T follicular helper cell (primary cell): ENCODE data around the gene FBXL20.

Experiments
- DNase-seq: peaks from one replicate; pipeline ENCODE4 v3.0.0-alpha.2; 2020; ENCODE audit warnings: low read depth

FBXL20 gene

DNA sequence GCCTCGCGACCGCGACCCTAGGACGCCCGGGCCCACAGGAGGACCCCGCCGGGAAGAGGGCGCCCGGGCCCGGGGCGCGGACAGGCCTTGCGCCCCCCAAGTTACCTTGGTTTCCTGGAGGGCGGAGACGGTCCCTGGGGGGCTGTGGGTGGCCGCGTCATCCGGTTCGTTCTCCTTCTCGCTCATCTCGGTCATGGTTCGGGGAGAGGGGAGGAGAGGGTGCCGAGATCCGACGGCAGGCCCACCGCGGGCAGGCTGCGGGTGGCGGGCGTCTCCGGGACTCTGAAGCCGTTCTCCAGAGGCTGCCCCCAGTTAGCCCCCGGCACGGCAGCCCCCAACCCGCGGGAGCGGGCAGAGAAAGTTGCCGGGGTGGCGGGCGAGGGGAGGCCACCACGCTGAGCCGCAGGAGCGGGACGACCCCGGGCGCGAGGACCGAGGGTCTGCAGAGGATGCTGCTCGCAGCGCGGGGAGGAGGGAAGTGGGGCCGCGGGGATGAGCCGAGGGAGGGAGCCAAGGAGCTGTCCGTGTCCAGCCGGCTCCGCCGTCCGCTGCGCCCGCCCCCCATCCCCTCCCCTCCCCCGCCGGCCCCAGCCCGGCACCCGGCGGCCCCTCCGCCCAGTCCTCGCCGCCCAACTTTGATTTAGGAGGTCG, 176.0 kb downstream of the FBXL20 start, which contains the start of gene STAC2:
STAC2 (minus strand) TSS at position 638 of the 651 bp plus-strand sequence; CDS start at position 195, 443 bp downstream.
- no peak for DNase-seq

DNA sequence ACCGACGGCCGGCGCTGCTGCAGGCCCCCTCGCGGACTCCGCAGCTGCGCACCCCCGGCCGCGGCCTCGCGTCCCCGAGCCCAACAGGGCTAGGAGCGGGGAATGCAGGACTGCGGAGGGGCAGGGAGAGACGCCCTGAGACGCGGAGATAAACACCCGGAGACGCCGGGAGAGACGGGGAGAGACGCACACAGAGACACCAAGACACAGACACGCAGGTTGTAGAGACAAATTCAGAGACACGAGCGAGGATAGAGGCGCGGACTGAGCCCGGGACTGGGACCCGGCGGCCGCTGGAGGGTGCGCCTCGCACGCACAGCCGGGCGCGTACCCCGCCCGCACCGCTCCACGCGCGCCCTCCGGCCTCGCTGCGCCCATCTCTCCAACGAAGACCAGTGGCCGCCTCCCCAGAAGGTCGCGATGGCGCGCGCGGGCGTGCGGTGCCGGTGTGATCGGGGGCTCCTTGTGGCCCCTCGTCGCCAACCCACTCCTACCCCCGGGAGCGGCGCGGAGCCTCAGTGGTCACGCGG, 176.6 kb downstream of the FBXL20 start:
- no peak for DNase-seq

DNA sequence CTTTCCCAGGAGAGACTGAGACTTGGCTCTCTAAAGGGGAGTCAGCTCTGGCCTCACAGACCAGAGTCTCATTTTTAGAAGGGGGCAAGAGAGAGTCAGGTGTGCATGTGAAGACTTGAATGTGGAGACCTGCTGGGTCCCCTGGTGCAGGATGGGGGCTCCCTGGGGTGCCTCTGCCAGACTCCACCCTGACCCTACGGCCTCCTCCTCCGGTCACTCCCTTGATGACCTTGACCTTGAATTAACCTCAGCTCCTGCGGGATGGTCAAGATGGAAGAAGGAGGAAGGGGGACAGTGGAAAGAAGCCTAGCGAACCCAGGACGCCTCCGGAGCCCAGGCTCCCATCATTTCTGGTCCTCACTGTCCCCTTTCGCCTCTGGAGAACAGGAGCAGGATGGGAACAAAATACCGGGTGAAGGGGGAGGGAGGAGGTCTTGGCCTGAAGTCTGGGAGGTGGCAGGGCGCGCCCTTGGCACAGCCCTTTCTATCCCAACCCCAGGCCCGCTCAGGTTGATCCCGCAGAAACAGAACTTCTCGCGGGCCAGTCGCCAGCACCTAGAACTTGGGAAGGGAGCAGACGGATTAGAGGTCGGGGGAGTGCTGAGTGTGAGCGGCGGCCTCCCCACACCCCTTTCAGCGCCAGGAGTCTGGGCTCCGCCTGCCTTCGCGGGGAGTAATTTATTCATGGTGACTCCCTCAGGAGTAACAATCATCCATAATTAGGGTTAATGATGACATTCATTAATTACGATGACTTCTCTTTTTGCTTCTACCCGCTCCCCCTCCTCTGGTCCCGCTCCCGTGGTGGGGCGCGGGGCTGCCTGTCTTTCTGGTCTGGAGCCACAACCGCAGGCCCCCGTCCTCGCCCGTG, 177.3 kb downstream of the FBXL20 start:
- no peak for DNase-seq

DNA sequence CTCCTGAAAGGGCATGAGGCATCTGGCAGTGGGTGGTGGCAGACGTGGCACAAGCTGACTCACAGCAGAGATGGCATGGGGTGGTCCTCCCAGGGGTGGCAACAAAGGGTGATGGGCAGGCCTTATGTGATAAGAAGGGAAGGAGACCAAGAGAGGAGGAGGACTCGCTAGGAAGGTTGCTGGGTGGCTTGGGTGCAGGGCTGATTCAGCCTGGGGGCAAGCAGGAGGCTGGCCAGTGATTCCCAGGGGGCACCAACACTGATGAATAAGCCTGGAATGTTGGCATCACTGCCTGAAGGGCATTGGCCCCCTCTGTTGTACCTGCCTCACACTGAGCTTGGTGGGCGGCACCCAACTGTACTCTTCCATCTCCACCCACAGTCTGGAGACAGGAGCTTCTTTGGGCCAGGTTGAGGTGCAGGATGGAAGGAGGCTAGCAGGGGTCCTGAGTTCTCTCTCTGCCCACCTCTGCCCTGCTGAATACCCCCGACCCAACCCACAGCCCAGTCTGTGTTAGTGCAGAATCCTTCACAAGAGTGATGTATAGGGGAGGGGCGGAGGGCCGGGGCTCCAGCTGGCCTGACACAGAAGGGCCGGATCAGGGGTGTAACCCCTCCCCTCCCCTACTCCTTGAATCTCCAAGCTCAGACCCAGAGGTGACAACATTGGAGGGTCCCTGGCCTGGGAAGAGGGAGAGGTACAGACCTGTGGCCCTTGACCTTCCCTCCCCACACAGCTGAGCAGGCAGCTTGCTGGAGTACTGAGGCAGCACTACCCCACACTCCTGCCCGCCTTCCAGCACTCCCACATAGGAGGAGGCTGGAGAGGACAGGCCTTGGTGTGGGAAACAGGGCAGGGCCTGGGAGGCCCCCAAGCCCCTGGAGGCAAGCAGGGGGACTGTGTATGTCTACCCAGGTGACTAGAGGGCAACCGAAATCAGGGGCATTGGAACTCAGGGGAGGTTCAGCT, 178.3 kb downstream of the FBXL20 start:
- no peak for DNase-seq

DNA sequence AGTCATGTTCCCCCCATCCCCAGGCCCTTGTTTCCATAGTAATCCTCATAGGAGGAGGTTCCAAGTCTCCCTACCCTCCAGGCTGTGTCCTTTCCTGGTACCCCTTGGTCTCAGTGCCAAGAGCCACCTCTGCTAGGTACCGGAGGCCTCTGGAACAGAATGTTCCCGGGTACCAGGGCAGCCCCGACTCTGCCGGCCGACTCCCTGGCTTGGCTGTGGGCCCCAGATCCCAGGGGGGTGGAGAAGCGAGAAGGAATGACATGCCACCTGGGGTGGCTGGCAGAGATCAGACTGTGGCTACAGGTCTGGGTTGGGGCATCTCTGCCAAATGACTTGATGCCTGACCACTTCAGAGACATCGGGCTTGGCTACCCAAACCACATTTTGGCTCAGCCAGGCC, 179.3 kb downstream of the FBXL20 start:
- DNase-seq, result no peak

DNA sequence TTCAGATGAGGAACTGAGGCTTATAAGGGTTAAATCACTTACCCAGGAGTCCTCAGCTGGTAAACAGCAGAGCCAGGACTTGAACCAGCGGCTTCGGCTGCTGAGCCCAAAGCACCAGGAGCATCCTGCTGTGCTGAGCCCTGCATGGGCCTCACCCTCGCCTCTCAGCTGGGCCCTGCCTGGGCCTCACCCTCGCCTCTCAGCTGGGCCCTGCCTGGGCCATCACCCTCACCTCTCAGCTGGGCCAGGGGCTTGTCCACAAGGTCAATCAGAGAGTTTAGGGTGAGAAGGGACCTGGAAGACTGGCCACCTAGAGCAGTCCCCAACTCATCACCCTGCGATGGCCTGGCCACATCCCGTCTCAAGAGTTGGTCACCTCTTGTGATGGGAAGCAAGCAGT, 179.9 kb downstream of the FBXL20 start:
- no peak for DNase-seq

DNA sequence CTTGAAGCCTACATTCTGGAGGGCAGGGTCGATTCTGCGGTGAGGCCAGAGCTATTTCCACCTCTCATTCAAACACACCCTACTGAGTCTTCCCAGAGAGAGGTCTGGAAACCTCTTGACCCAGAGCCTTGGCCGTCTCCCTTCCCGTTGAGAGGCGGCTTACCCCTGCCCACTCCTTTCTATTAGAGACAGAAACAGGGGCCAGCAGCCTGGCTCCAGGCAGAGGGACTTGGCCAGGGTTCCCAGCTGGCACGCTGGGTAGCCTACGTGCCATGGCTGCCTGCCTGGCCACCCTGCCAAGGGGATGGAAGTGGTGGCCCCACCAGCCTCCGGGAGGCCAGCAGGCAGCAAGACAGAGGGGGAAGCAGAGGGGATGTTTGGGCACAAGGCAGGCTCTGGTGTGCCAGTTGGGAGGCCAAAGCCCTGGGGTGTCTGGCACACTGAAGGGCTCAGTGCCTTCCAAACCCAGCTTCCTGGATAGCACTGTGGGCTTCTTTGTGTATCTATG, 181.7 kb downstream of the FBXL20 start:
- DNase-seq, result no peak

DNA sequence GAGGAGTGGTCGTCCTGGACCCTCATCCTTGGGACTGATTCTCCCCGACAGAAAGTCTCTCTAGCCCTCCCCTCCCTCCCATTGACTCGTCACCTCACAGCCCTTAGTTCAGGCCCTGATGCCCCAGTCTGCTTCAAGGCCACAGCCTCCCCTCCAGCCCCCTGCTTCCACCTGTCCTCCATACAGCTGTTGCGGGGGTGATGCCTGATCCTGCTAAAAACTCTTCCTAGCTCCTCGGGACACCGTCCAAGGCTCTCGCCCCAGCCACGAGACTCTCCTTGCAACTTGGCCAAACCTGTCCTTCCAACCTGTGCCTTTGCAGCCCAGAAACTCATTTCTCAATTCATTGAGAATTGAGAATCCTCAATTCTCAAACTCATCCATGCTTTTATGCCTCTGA, 182.5 kb downstream of the FBXL20 start:
- DNase-seq, result no peak

DNA sequence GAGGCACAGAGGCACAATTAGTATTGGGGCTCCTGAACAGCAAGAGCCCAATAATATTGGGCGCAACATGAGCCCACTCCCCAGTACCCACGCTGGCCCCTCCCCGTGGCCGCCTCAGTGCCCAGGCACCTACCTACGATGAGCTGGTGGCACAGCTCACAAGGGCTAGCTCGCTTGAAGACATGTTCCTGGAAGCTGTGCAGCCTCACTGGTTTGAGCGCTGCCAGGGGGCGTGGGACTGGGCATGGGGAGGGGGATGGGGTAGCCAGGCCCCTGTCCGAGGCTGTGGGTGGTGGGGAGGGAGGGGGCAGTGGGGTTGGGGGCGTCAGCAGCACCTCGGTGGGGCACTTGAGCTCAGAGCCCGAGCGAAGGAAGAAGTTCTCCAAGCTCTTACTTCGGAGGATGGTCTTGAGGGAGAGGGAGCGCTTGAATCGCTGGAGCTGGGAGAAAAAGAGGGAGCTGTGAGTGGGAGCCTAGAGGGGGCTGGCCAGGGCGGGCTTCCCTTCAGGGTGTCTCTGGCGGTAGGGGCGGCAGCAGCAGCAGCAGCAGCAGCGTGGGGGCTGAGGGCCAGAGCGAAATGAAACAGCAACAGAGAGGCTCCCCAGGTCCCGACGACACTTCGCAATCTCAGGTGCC, 183.6 kb downstream of the FBXL20 start:
- no peak for DNase-seq

DNA sequence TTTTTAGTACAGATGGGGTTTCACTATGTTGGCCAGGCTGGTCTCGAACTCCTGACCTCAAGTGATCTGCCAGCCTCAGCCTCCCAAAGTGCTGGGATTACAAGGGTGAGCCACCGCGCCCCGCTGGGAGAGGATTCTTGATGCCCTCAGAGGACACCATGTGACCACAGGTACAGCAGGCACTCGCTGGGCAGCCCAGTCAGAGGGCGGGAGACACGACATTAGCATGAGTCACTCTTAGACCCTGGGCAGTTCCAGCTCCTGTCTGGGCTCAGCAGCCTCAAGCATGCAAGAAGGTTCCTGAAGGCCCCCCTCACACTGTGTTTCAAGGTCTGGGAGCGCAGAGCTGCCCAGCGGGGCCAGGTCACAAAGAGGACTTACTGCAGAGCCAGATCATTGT, 187.6 kb downstream of the FBXL20 start:
- no peak for DNase-seq

DNA sequence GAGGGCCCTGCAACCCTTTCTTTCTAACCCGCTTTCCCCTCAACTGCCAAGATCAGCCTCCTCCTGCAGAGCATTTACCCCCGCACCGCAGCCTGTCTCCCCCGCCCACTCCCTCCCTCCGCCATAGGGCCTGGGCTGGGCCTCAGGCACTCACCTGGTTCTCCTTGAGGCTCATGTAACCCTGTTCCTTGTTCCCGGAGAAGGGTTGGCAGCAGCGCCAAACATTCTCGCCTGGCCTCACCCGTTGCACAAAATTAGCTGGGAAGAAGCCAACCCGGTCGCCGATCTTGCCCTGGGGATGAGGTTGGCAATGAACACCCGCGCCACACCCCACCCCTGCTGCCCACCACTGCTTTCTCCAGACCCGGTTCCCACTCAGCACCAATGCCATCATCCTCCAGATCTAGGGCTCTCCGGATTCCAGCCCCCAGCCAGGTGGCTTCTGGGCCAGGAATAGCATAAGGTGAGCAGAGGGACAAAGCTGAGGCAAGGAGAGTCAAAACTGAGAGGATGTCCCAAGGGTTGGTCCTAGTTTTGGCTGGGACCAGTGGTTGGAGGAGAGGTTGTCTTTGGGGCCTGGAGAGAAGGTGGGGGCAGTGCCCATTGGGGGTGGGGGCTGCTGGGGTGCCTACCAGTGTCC, 188.5 kb downstream of the FBXL20 start:
- DNase-seq, result no peak

DNA sequence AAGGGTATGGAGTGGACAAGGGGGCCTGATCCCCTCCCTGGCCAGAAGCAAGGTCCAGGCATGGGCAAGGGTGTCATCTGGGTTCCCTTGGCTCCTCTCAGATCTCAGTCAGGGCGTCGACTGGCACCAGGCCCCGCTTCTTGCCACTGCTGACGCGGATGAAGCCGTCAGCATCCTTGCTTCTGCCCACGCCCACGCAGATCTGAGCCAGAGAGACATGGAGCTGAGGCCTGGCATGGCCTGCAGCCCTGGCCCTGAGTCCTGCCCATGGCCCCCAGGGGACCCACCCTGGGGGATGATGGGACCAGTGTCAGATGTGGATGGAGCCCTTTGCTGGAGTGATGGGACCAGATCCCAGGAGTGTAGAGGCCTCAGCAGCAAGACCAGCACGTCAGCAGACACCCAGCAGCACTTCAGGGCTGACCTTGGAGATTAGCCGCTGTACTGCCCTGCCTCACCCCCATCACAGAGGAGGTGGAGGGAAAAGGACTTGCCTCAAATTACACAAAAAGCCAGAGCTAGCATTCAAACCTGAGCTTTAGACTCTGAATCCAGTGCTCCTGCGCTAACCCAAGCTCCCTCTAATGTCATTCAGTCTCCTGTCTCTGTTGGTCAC, 189.1 kb downstream of the FBXL20 start:
- DNase-seq, result no peak

DNA sequence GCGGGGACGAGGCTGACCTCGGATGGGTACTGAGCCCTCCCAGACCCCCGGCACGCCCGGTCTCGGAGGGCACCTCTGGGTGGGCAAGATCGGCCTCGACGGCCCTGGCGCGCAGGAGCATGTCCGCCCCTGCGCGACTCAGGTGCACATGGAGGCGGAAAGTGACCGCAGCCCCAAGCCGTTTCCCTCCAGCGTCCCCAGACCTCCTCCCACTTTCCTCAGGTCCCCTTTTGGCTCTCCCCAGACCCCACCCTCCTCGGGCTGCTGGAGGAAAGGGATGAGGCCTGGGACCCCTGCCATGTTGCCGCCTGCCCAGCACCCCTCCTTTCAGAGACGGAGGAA, 191.4 kb downstream of the FBXL20 start:
- DNase-seq, result no peak

DNA sequence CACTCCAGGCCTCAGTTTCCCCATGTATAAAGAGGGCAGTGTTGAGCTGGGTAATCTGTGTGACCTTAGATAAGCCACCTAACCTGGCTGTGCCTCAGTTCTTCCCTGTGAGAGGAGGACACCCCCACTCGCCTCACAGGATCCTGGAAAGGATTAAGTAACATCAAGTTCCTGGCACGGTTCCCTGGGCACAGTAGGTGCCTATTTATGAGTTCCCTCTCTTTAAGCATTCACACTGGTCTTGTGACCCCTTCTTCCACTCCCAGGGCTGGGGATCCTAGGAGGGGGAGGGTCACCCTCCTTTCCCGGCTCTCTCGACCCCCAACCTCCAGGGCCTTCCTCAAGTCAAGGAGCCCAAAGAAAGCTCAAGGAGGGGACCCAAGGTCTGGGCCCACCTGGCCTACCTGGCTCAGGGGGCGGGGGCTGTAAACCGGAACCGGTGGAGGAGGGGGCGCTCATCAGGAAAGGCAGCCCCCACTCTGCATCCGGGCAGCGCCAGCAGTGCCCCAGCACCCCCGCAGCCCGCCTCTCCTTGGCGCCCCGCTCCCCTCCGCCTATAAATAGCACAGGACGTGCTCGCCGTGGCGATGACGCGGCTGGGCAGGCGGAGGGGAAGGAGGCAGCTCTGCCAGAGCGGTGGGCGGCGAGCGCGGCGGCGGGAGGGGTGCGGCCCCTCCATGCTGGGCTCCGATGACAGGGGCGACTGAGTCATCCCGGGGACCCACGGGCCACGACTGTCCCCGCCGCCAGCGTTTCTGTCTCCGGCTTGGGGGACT, 191.9 kb downstream of the FBXL20 start:
- DNase-seq, result peak; percentile 56

DNA sequence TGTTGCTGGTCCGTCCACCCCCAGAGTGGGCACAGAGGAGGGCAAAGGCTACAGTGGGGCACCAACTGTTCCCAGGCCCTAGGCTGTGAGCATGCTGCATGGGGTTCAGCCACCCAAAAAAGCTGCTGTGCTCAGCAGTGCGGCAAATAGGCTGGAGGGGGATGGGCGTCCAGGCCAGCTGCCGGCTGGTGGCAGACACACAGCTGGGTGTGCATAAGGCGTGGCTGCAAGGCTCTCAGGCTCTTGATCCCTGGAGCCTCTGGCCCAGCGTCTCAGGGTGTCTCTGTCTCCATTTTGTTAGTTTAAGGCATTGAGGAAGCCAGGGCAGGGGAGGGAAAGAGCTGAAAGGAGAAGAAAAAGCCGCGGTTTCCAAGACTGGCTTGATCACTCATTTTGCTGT, 192.5 kb downstream of the FBXL20 start:
- peak; percentile 19 for DNase-seq

DNA sequence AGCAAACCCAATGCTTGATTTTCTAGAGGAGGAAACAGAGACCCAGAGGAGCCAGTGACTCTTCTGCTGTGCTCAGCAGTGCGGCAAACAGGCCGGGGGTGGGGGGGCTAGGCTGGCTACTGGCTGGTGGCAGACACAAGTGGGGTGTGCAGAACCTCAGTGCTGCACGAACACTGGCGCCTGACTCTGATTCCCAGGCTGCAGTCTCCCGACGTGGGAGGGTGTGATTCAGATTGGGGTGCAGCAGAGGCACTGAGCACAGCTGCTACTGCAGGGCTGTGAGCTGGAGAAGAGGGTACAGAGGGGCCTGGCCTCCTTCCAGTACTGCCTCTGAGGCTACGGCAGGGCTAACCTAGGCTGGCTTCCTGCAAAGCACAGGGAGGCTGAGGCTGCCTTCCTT, 193.3 kb downstream of the FBXL20 start:
- DNase-seq, result no peak

DNA sequence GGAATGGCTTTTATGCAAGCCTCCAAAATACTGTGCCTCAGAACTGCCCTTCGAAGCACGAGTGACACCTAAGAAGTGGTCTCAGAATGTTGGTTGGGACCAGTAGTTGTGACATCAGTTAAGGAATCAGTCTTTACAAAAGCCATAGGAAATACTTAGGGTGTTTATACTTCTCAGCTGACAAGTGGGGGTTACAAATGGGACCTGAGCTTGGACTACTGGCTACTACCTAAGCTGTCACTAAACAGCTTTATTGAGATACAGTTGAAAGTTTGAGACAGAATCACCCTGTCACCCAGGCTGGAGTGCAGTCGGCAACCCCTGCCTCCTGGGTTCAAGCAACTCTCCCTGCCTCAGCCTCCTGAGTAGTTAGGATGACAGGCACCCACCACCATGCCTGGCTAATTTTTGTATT, 196.3 kb downstream of the FBXL20 start:
- no peak for DNase-seq

DNA sequence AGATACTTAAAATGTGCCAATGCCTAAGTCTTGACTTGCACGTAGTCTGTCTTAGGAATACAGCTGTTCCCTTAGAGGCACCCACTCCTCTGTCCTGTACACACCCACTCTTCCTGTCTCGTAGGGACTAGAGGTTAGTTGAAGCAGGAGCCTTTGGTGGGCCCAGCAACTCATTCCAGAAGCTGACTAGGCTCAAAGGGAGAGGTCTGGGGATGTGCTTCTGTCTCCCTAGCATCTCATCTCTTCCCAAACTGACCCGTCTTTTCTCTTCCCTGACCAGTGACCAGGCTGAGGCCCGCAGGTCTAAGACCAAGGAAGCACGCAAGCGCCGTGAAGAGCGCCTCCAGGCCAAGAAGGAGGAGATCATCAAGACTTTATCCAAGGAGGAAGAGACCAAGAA, 197.2 kb downstream of the FBXL20 start:
- DNase-seq, result no peak
